ENCODE results near the gene C5. TPM values are rescaled to one million over a fixed set of nuclear protein-coding genes. Genes with fewer than 3 reads are reported as not detected.
A peak's percentile ranks its signal among the peaks of the same experiment; 100 is the strongest.

Gene C5
- total and polyA plus RNA-seq, 2 experiments from 2014 or later = 13.8 to 55.4 TPM

GRCh38 chr9:120931231-120932085, 118.6 kb downstream of the C5 start:
- Histone ChIP-seq H3K27me3 (no peaks in the 10 kb centered on the region), H3K79me2 (no peaks in the 10 kb centered on the region), H3K4me1 (ENCODE audit: insufficient read depth) (peaks cover 36% of the 10 kb centered on the region), H3K36me3 (replicated peaks; ENCODE audit: insufficient read depth, low read depth) (no peaks in the 10 kb centered on the region), H3K4me3 (no peak overlapping the region), H4K20me1 (ENCODE audit: insufficient read depth, poor library complexity, severe bottlenecking) (no peaks in the 10 kb centered on the region), H2AFZ (no peak overlapping the region), H3K4me2 (no peak overlapping the region), H3K27ac (peak overlapping the region; percentile 20), H3K9me3 (ENCODE audit: low read depth) (no peaks in the 10 kb centered on the region), H3K9me2 (replicated peaks; ENCODE audit: insufficient read depth) (no peaks in the 10 kb centered on the region)
- WGBS (ENCODE audit: low lambda C conversion rate, missing lambda C conversion rate) = 90% methylated on average over 4 of the region's 4 CpGs
- DNase-seq (ENCODE audit: low spot score) = no peak
- TF ChIP-seq EZH2 (IDR thresholded peaks at IDR 0.05; ENCODE audit: borderline replicate concordance) = no peak
- TF ChIP-seq EZH2phosphoT487 (IDR thresholded peaks at IDR 0.05; ENCODE audit: low read depth, severe bottlenecking, unreplicated experiment) = no peak
- TF ChIP-seq CTCF (IDR thresholded peaks at IDR 0.05; ENCODE audit: poor library complexity) = no peak

GRCh38 chr9:120929229-120929791, 120.8 kb downstream of the C5 start:
- DNase-seq (ENCODE audit: low spot score) = no peak
- peak overlapping the region; percentile 93 for H3K4me2 ChIP-seq
- H4K20me1 ChIP-seq (ENCODE audit: insufficient read depth, poor library complexity, severe bottlenecking) = no peaks in the 10 kb centered on the region
- H3K27ac ChIP-seq = peak overlapping the region; percentile 81
- TF ChIP-seq EZH2 (IDR thresholded peaks at IDR 0.05; ENCODE audit: borderline replicate concordance) (no peak), CTCF (IDR thresholded peaks at IDR 0.05; ENCODE audit: poor library complexity) (no peak), EZH2phosphoT487 (IDR thresholded peaks at IDR 0.05; ENCODE audit: low read depth, severe bottlenecking, unreplicated experiment) (no peak)
- H3K9me3 ChIP-seq (ENCODE audit: low read depth) = no peaks in the 10 kb centered on the region
- H3K4me3 ChIP-seq = peak overlapping the region; percentile 53
- peak overlapping the region; percentile 76 for H2AFZ ChIP-seq
- no peaks in the 10 kb centered on the region for H3K9me2 ChIP-seq (replicated peaks; ENCODE audit: insufficient read depth)
- H3K27me3 ChIP-seq = no peaks in the 10 kb centered on the region
- WGBS (ENCODE audit: low lambda C conversion rate, missing lambda C conversion rate) = 37% methylated on average over 25 of the region's 26 CpGs
- no peaks in the 10 kb centered on the region for H3K79me2 ChIP-seq
- peaks cover 18% of the 10 kb centered on the region for H3K4me1 ChIP-seq (ENCODE audit: insufficient read depth)
- no peaks in the 10 kb centered on the region for H3K36me3 ChIP-seq (replicated peaks; ENCODE audit: insufficient read depth, low read depth)

GRCh38 chr9:120928483-120929228, 121.4 kb downstream of the C5 start:
- Histone ChIP-seq H3K4me2 (peak overlapping the region; percentile 93), H3K79me2 (no peaks in the 10 kb centered on the region), H3K4me1 (ENCODE audit: insufficient read depth) (peaks cover 11% of the 10 kb centered on the region), H3K4me3 (peak overlapping the region; percentile 53), H3K9me3 (ENCODE audit: low read depth) (no peaks in the 10 kb centered on the region), H3K27ac (peak overlapping the region; percentile 81), H3K9me2 (replicated peaks; ENCODE audit: insufficient read depth) (no peaks in the 10 kb centered on the region), H3K27me3 (no peaks in the 10 kb centered on the region), H2AFZ (peak overlapping the region; percentile 76), H3K36me3 (replicated peaks; ENCODE audit: insufficient read depth, low read depth) (no peaks in the 10 kb centered on the region), H4K20me1 (ENCODE audit: insufficient read depth, poor library complexity, severe bottlenecking) (no peaks in the 10 kb centered on the region)
- TF ChIP-seq EZH2phosphoT487 (IDR thresholded peaks at IDR 0.05; ENCODE audit: low read depth, severe bottlenecking, unreplicated experiment) (no peak), CTCF (IDR thresholded peaks at IDR 0.05; ENCODE audit: poor library complexity) (peak; percentile 2)
- WGBS (ENCODE audit: low lambda C conversion rate, missing lambda C conversion rate) = 8% methylated on average over 40 of the region's 73 CpGs
- peak; percentile 85 for DNase-seq (ENCODE audit: low spot score)

Measured in hepatocyte (in vitro differentiated cells).